ENCODE data around the gene RNF149. TPM values are rescaled to one million over a fixed set of nuclear protein-coding genes. Genes with fewer than 3 reads are reported as not detected.
"Not testable (repeated sequence)": the region's sequence is repeated elsewhere in the genome, so short reads cannot be mapped to it uniquely, and the experiment has no call there.

RNF149 gene, protein sequence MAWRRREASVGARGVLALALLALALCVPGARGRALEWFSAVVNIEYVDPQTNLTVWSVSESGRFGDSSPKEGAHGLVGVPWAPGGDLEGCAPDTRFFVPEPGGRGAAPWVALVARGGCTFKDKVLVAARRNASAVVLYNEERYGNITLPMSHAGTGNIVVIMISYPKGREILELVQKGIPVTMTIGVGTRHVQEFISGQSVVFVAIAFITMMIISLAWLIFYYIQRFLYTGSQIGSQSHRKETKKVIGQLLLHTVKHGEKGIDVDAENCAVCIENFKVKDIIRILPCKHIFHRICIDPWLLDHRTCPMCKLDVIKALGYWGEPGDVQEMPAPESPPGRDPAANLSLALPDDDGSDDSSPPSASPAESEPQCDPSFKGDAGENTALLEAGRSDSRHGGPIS
- 39.9 and 45.0 TPM in 2 replicates for total RNA-seq

DNA sequence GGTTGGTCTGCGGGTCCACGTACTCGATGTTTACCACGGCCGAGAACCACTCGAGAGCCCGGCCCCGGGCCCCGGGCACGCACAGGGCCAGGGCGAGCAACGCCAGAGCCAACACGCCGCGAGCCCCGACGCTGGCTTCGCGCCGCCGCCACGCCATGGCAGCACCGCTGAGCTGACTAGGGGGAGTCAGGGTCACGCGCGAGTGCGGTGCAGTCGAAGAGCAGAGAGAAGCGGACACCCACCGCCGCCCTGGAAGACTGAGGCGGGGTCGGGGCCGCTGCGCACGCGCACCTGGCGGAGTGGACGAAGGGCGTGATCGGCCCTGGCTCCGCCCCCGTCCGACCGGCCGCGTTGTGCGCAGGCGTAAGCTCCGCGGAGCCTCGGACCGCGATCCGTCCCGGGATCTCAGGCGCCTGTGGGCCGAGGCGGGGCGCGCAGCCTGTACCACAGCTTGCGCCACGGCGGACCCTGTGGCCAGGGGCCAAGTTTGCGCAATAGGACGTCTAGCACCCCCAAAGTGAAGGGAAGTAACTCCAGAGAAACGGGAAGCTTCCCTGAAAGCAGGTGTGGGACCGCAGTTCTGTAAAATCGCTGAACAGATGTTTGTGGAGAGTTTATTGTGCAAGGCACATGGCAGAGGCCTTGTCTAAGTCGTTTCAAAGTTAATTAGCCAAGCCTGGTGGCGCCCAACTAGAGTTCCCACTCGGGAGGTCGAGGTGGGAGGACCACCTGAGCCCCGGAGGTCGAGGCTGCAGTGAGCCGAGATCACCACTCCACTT lies at the start of gene RNF149:
RNF149 (minus strand) TSS at position 270 of the 779 bp plus-strand sequence; CDS start at position 157, 113 bp downstream.
- DNase-seq (ENCODE audit: low read depth): no peak
- peak within 1 kb of the TSS; percentile 89 for H3K4me3 ChIP-seq (ENCODE audit: low read depth, low read length)
- no peak for TF ChIP-seq CTCF (conservative IDR thresholded peaks at IDR 0.05; ENCODE audit: low read depth, low read length)

GRCh38 chr2:101357376-101357775 lies 48.9 kb upstream of the RNF149 start:
- no peak for TF ChIP-seq CTCF (conservative IDR thresholded peaks at IDR 0.05; ENCODE audit: low read depth, low read length)
- DNase-seq (ENCODE audit: low read depth): no peak

GRCh38 chr2:101356521-101356920 lies 48.0 kb upstream of the RNF149 start:
- no peak for TF ChIP-seq CTCF (conservative IDR thresholded peaks at IDR 0.05; ENCODE audit: low read depth, low read length)
- no peak for DNase-seq (ENCODE audit: low read depth)
- no peak overlapping the region for H3K4me3 ChIP-seq (ENCODE audit: low read depth, low read length)

More at GRCh38 chr2:101357376-101357775, 48.9 kb upstream of the RNF149 start:
- H3K4me3 ChIP-seq (ENCODE audit: low read depth, low read length): no peak overlapping the region

- no peak for TF ChIP-seq CTCF (conservative IDR thresholded peaks at IDR 0.05; ENCODE audit: low read depth, low read length)
- no peak for DNase-seq (ENCODE audit: low read depth)
- no peak overlapping the region for H3K4me3 ChIP-seq (ENCODE audit: low read depth, low read length)
Measured at GRCh38 chr2:101356055-101356454, 47.6 kb upstream of the RNF149 start.

GRCh38 chr2:101355401-101356054 lies 47.0 kb upstream of the RNF149 start:
- no peak overlapping the region for H3K4me3 ChIP-seq (ENCODE audit: low read depth, low read length)
- TF ChIP-seq CTCF (conservative IDR thresholded peaks at IDR 0.05; ENCODE audit: low read depth, low read length): no peak
- no peak for DNase-seq (ENCODE audit: low read depth)

DNA sequence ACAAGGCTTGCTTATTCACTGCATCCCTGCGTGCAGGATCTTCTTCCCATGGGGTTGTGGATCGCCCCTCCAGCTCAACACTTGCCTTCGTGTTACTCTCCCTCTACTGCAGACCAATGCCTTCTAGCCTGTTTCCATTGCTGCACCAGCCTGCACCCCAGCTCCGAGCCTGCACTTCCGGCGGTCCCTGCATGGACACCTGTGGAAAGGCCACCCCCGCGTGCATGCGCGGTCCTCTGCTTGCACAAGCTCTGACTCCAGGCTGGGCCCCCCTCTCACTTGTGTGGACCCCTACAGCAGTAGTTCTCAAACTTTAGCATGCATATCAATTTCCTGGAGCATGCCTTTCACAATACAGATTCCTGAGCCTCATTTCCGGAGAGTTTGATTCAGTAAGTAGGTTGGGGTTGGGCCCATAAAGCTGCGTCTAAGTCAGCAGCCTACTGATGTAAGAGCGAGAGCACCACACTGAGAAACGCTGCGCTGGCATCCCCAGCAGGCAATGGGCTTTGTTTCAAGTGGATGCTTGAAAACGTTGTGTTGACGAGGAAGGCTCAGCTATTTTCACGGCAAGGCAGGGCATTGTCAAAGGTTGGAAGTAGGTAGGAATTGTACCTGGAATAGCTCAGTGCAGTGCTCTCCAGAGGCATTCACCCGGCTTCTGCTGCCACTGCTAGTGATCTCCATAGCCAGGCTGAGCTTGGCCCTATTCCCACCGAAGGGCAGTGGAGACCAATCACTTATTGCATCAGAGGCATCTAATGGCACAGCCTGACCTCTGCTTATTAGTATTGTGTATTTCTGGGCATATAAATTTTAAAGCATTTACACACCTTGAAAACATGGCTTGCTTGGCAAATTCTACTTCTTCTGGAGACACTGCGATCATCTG lies 46.2 kb upstream of the RNF149 start:
- DNase-seq (ENCODE audit: low read depth): no peak
- H3K4me3 ChIP-seq (ENCODE audit: low read depth, low read length): no peak overlapping the region
- TF ChIP-seq CTCF (conservative IDR thresholded peaks at IDR 0.05; ENCODE audit: low read depth, low read length): no peak

- not testable (repeated sequence) for H3K4me3 ChIP-seq (ENCODE audit: low read depth, low read length); DNase-seq (ENCODE audit: low read depth)
Measured at GRCh38 chr2:101352631-101353030, 44.1 kb upstream of the RNF149 start.

Data from epithelial cell of proximal tubule (primary cell).